CD4-positive, alpha-beta T cell treated with Interleukin-6 for 4 hours (primary cell): Measurements from ENCODE around the gene LRIF1.
"Not testable (repeated sequence)": the region's sequence is repeated elsewhere in the genome, so short reads cannot be mapped to it uniquely, and the experiment has no call there.

Source experiments
- DNase-seq: peaks from one replicate; pipeline ENCODE4 v3.0.0-alpha.2; 2020; ENCODE audit warnings: mixed read lengths

Gene LRIF1

DNA sequence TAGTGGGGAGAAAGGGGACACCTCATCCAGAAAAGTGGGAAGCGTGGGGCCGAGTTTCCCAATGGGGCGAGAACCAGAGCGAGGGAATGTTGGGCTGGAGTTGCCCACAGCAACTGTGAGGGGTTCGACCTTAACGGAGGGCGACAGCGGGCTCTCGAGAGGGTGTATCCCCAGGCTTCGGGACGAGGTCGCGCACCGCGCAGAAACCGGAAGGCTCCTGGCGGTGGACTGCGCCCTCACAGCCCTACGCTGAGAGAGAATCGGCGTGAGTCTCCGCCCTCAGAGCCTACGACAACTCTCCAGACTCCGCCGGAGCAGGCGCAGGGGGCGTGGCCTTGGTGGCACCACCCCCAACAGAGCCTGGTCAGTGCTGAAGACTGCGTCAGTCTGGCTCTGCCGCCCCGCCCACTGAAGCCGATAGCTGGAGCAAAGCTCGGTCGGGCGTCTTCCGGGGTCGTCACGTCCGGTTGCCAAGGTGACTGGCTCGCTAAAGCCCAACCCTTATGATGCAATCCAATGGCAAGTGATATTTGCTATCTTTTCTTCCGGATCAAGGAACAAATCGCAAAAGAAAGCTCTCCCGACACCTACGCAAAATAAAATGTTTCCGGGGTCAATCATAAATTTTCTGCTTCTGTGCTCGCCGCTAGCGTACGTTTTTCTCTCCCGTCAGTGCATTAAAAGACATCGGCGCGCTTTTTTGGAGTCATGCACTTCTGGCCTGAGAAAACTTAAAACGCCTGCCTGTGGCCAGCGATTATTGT, at the start of gene LRIF1:
Gene LRIF1, minus strand, starts transcription at position 232 of the 764 bp plus-strand sequence. CDS start 234 bp downstream, outside the sequence.
- DNase-seq = peak; percentile 100

DNA sequence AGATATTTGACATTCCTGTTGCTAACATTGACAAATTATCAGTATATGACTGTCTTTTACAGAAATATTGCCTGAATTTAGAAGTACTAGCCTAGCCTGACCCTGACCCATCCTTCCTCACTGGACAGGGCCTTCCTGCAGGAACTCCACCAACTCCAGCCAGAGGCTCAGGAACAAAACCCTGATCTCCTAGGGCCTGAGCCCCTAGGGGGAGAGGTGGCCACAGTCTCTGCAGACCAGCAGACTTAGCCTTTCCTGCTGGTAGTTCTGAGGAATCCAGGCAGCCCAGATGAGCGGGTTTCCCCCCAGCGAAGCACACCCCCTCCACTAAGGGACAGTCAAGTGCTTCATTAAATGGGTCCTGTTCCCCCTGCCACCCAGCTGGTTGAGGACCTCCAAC, 44.3 kb upstream of the LRIF1 start:
- DNase-seq = no peak

DNA sequence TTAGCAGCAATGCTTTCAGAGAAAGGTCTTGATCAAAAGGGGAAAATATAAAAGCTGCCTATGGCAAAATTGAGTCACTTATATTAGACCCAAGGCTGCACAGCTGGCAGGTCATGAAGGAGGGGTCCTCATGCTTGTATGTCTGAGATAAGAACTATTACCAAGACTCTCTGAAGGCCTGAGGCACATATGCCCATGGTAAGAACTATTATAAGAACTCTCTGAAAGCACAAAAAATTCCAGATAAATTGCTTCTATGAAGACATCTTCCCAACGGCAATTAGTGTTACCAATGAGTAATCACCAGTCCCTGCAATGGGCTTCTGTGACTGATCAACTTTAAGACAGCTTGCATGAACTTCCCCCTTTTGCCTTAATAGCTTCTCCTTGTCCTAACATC, 42.8 kb upstream of the LRIF1 start:
- DNase-seq = no peak

DNA sequence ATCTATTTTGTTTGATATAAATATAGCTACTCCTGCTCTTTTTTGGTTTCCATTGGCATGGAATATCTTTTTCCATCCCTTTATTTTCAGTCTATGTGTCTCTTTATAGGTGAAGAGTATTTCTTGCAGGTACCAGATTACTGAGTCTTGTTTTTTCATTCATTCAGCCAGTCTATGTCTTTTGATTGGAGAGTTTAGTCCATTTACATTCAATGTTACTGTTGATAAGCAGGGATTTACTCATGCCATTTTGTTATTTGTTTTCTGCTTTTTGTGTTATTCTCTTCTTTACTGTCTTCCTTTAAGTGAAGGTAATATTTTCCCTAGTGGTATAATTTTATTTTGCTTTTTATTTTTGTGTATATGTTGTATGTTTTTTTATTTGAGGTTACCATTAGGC, 35.9 kb upstream of the LRIF1 start:
- DNase-seq = not testable (repeated sequence)

DNA sequence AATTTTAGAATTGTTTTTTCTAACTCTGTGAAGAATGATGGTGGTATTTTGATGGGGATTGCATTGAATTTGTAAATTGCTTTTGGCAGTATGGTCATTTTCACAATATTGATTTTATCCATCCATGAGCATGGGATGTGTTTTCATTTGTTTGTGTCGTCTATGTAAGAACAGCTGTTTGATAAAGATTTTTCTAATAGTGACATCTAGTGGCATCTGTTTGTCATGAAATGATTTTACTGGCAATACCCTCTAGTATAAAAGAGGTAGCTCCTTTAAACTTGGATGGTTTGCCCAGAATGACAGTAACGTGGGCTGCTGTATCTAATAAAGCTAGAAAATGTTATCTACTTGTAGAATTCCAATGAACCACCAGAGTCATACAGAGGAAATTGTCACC, 28.6 kb upstream of the LRIF1 start:
- DNase-seq = not testable (repeated sequence)

DNA sequence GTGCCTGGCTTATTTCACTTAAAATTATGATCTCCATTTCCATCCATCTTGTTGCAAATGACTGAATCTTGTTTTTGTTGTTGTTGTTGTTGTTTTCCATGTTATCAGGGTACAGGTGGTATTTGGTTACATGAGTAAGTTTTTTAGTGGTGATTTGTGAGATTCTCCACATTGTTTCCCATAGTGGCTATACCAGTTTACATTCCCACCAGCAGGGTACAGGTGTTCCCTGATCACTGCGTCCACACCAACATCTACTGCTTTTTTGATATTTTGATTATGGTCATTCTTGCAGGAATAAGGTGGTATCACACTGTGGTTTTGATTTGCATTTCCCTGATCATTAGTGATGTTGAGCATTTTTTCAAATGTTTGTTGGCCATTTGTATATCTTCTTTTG, 27.6 kb upstream of the LRIF1 start:
- not testable (repeated sequence) for DNase-seq

- no peak for DNase-seq
Measured at GRCh38 chr1:110990541-110990940, 26.8 kb upstream of the LRIF1 start.

- DNase-seq = no peak
Measured at GRCh38 chr1:110986407-110986891, 22.7 kb upstream of the LRIF1 start.

- DNase-seq = no peak
Measured at GRCh38 chr1:110982320-110982719, 18.6 kb upstream of the LRIF1 start.

DNA sequence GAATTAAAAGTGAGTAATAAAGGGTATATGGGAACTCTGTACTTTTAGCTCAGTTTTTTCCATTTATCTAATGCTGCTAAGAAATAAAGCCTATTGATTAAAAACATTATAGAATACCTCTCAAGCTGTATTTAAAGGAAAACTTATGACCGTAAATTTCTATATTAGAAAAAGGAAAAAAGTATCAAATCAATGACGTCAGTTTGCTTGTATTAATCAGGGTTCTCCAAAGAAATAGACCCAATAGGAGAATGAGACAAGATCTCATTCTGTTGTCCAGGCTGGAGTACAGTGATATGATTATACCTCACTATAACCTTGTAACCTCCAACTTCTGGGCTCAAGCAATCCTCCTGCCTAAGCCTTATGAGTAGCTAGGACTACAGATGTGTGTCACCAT, 15.4 kb upstream of the LRIF1 start:
- DNase-seq = no peak

- no peak for DNase-seq
Measured at GRCh38 chr1:110976089-110976488, 12.4 kb upstream of the LRIF1 start.

DNA sequence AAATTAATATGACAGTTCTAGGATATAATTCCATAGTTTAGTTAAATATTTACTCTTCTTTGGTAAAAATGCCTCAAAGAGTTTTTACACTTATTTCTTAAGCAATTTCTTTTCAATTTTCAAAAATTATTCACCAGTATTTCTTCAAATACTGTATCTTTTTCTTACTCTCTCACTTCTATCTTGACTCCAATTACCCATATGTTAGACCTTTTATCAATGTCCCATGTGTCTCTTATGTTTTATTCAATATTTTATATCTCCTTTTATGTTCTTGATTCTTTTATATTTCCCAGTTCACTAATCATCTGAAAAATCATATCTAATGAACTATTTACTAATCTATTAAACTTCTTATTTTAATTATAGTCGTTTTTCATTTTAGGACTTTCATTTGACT, 11.5 kb upstream of the LRIF1 start:
- DNase-seq = no peak

- no peak for DNase-seq
Measured at GRCh38 chr1:110967256-110967655, 3.5 kb upstream of the LRIF1 start.

DNA sequence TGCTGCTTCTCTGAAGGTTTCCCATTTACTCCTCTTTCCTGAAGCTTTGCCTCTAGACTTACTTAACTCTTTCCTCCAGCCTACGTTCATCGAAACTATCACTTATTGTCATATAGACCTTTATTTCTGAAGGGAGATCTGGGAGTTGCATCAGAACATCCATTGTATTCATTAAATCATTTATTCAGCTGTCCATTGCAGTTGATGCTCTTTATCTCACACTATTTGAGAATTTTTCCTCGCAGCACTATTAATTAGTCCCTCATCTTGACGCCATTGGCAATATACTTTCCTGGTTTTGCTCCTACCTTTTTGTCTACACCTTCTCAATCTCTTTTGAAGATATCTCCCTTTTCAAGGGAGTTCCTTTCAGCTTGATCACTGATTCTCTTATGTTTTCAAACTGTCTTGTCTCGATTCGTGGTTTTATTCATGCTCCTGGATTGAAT, 757 bp upstream of the LRIF1 start:
- DNase-seq = no peak

- DNase-seq = peak; percentile 63
Measured at GRCh38 chr1:110962892-110963690, 631 bp downstream of the LRIF1 start.

DNA sequence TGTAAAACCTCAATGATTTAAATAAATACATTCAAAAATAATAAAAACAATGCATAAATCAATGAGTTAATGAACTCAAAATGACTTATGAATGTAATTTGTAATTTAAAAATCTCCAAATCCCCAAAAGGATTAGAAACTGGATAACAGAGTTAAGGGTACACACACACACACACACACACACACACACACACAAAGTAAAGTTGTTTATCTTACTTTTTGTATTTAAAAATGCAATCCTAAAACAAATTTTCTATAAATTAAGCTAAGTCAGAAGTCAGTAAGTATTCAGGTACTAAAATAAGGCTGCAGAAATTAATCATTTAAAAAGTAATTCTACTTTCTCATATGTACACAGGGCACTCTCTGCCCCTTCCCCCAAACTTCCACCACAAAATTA, 1.8 kb downstream of the LRIF1 start:
- DNase-seq = no peak

- no peak for DNase-seq
Measured at GRCh38 chr1:110960777-110961420, 2.8 kb downstream of the LRIF1 start.

DNA sequence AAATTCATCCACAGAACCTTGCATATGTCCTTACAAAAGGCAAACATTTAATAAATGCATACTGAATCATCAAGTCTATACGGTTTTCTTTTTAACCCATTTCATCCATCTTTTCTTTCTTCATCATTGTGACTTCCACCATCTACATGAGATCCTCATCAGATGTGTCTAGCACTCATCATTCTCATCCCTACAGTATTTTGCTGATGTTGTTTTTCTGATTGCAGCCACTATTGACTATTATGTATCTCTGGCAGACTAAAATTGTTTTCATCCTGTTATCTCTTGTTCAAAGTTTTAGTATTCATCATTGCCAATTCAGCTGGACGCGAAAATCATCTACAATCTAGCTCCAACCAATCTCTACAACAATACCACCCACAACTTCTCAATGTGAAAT, 5.9 kb downstream of the LRIF1 start:
- no peak for DNase-seq

GRCh38 chr1:110956586-110956985, 7.1 kb downstream of the LRIF1 start:
- DNase-seq = no peak

GRCh38 chr1:110953031-110953430, 10.7 kb downstream of the LRIF1 start:
- no peak for DNase-seq

- no peak for DNase-seq
Measured at GRCh38 chr1:110952031-110952430, 11.7 kb downstream of the LRIF1 start.

DNA sequence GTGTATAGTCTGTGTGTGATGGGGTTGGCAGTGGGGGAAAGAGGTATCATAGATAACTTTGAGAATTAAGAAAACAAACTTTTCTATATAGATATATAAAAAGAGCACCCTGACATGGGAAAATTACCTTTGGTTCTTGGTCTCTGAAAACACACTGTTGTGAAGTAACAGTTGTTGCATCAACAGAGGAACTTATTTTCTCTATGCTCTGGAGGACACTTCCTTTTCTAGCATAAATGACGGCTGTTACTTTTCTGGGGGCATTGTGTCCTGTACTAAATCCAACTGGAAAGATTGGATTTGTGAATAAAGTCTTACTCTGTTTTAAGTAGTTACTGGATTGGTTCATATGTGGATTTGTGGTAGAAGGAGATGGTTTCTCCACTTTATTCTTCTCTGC, 12.6 kb downstream of the LRIF1 start:
- no peak for DNase-seq

DNA sequence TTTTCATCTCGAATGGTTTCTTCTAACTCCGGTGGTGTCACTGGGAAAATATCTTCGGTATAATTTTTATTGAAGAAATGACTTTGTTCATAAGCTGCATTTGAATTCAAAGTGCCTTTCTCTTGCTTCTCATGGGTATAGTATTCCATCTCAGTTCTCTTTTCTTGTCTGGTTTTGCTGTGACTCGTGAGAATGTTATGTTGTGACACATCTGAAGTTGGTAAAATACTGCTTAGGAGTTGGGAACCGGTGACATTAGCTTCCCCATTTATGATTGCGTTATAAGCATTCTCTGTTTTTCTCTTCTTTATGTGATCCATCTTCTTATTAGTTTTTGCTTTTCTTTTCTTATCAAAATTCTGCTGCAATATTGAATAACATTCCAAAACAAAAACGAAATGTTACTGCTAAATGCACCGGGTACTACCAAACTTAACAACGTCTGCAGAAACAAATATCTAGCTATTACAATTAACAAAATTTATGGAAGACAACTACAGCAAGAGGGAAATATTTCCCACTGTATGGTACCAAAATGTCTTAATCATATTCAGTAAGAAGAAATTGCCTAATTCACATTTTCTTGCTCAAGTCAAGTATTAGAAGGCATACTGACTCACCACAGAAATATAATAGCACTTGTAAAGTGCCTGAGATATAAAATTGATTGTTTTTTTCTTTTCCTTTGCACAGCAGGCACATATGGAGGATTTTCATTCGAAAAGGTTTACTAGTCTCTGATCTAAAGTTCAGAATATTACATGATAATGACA, 15.5 kb downstream of the LRIF1 start:
- no peak for DNase-seq
